Measurements from ENCODE around the gene COL4A1.

DNA sequence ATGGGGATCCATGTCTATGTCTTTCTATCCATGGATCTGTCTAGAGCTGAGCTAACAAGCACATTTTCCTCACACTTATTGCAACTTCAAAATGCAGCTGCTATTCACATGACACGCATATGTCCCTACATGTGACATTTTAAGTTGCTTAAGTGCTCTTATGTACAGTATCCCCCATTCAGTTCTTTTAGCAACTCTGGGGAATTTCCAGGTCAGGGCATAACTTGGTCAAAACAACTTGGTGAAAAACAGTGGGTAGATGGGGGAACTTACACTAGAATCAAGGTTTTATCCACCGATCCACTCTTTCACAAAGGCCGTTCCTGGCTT, 73.0 kb downstream of the COL4A1 start:
- TF ChIP-seq GATA2 (IDR thresholded peaks at IDR 0.05; ENCODE audit: low read depth, low read length) (no peak), GATA3 (IDR thresholded peaks at IDR 0.05; ENCODE audit: low read depth, low read length) (no peak)

All from SH-SY5Y (cell line).